Measurements from ENCODE around the gene AP2A2.

AP2A2 gene

DNA sequence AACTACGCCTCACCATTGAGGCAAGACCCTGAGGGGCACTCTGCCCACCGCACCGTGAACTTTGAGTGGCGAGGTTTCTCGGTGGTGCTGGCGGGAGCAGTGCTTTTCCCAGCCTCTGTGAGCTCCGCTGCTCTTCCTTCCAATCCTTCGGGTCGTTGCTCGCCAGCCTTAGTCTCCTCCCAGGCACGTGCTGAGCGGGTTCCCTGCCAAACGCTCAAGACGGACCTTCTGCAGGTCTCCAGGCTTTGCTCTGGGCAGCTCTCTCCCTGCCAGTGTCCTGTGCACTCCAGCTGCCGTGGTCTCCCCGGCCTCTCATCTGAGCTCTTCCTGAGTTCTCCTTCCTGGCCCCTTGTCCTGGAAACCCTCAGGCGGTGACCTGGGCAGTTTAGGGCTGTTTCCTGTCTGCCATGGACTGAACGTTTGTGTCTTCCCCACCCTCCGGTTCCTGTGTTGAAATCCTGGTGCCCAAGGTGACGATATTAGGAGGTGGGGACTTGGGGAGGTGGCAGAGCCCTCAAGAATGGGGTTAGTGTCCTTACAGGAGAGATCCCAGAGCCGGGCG, 122.0 kb downstream of the AP2A2 start:
- no peak for DNase-seq

DNA sequence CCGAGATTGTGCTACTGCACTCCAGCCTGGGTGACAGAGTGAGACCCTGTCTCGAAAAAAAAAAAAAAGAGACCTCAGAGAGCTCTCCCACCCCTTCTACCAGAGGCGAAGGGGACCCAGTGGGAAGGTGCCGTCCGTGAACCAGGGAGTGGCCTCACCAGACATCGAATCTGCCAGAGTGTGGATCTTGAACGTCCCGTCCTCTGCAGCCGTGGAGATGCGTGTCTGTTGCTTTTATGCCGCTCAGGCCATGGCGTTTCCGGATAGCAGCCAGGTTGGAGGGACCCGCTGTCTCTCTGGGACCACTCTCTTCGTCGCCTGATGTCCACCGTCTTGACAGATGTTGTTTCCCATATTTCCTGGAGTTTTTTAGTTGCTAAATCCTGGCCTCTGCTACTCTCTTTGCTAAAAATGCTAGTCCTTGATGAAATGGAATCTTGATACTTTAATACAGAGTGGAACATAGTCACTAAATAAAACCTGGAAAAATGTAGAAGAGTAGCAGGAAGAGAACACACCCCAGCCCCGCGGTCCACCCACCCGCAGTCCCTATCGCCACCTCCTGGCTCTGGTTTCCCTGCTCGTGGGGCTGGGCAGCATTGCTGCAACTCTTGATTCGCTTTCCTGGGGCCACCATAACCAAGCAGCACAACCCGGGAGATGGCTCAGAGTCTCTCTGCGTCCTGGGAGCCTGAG, 122.9 kb downstream of the AP2A2 start:
- peak; percentile 19 for DNase-seq

DNA sequence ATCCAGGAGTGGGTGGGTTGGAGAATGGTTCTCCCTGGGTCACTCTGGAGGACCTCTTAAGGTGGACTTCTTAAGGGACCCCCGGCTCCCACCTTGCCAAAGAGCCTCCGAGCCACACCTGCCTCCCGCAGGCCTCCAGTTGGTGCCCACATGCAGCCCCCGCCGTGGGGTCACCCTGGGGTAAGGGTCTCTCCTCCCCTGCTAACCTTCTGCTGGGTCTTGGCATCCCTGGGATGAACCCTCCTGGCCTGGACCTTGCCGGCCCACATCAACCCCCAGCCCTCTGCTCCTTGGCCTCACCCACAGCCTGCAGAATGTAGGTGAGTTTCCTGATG, 123.4 kb downstream of the AP2A2 start:
- DNase-seq = no peak

DNA sequence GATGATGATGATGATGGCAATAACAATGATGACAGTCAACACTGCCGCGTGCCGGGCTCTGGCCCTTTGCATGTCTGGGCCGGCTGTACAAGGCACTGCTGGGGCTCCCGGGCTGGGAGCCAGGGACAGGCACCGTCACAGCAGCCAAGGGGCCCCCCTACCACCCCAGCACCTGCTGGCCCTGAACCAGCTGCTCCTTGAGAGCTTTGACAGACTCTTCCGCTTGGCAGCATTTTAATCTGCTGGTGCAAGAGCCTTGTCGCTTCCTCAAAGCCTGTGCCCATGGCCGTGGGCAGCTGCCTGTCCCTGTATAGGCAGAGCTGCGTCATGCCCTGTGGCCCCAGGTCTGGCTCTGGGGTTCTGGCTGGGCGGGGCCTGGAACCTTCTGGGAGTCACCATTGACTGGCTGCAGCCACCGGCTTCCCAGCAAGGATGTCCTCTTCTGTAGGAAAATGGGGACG, 123.8 kb downstream of the AP2A2 start:
- no peak for DNase-seq

DNA sequence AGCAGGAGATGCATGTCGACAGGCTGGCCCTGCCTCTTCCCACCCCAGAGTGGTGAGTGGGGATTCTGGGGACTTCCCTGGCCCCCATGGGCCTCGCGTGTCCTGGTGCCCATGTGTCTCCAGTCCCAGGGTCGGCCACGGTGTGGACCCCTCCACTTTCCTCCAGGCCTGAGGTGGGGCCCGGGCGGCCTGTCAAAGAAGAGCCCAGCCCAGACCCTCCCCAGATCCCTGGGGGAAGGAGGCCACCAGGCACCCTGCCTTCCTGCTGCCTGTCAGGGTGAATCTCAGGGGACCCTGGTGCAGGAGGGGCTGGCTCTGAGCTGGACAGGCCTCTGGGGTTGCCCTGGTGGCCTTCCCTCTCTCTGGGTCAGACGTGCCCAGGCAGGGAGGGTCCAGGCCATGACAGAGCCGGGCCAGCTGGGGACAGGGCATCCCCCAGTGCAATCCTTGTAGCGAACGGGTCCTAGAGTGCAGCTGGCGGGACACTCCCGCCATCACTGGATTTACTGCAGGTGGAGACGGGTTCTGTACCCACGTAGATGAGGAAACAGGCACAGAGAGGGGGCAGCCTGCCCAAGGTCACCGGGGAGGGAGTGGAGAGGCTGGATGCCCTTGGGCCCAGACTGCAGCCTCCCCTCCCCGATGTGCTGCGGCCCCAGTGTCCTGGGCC, 124.4 kb downstream of the AP2A2 start:
- peak; percentile 28 for DNase-seq

DNA sequence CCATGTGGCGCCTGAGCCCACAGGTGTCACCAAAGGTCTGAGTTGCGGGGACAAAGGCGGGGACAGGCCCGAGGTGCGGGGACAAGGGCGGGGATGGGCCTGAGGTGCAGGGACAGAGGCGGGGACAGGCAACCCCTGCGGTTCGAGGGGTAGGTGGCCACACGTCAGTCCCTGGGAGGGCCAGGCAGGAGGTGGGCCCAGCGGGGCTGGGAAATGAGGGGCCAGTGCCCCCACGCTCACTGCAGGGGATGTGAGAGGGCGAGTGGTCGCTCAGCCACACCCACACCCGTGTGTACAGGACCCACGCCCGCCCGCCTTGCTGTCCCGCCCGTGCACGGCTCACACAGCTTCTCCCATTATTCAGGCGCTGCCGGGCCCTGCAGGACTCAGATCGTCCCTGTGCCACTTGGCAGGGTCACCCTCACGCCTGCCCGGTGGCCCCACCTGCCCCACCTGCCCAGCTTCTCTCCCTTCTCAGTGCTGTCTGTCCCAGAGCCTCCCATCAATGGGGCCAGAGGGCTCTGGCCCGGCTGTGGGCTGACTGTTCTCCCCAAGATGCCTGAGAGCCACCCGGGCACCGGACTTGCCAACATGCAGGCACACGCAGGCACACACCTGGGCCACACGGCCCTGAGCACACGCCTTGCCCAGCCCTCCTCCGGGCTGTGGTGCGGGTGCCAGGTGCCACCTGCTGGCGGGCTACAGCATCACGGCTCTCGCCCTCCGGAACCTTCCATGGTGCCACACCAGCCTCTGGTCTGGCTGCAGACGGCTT, 125.1 kb downstream of the AP2A2 start:
- DNase-seq = peak; percentile 76

DNA sequence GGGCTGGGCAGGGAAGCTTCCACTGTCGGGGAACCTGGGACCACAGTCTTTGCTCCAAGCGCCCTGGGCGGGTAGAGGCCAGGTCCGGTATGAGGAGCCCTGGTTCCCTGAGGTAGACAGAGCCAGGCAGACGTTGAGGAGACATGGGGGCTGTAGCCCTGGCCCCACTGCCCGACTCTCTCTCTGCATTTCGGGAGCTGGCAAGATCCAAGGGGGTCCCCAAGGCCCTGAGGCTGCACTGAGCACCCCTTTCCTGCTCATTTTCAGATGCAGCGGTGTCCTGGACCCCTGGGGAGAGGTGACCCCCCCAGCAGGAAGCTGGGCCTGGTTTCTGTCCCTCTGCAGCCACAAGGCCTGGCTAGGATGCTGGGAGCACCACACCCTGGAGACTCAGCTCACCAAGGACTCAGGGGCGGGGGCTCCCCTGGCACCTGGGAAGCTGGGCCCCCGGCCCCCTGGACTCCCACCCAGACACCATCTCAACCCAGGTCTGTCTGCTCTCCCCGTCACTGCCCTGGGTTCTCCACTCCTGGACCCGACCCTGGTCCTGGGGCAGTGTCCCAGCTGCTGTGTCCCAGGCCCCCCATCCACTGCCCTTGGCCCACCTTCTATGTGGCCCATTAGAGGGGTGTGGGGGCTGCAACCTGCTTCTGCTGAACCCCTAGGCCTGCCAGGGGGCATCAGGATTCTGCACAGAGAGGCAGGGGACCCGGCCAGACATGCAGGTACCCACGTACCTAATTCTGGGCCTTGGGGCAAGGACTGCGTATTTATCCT, 125.9 kb downstream of the AP2A2 start:
- no peak for DNase-seq

DNA sequence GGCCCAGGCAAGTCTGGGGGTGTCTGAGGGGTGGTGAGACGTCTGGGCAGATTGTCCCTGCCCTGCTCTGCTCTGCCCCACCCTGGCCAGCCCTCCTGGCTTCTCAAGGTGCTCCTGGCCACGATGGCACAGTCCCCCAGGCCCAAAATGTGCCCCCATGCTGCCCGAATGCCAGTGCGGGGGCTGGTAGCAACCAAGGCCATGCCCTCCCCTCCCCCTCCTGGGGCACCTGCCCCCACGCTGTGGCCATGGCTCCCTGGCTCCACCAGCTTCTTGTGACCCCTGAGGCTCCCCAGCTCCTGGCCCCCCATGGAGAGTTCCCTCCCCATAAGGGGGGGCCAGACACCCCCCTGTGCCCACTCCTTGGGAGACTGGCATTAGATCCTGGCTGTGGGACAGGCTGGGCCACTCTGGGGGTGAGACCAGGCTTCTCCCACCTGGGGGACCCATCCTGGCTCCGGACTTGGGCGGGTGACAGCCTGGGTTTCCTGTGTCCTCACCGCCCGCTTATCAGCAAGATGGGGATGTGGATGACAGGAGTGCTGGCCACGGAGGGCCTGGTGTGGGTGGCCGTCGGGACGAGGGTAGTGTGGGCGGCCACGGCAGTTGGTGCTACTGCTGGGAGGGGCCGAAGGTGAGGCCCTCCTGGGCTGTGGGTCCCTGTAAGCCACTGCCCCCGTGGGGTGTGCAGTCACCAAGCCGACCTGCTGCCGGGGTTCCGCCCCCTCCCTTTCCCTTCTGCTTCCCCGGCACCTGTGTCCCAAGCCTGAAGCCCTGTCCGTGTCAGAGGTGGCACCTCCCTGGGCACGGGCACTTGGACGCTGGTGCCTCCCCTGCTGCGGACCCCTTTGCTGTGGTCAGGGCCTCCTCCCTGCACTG, 126.7 kb downstream of the AP2A2 start:
- DNase-seq = peak; percentile 30

DNA sequence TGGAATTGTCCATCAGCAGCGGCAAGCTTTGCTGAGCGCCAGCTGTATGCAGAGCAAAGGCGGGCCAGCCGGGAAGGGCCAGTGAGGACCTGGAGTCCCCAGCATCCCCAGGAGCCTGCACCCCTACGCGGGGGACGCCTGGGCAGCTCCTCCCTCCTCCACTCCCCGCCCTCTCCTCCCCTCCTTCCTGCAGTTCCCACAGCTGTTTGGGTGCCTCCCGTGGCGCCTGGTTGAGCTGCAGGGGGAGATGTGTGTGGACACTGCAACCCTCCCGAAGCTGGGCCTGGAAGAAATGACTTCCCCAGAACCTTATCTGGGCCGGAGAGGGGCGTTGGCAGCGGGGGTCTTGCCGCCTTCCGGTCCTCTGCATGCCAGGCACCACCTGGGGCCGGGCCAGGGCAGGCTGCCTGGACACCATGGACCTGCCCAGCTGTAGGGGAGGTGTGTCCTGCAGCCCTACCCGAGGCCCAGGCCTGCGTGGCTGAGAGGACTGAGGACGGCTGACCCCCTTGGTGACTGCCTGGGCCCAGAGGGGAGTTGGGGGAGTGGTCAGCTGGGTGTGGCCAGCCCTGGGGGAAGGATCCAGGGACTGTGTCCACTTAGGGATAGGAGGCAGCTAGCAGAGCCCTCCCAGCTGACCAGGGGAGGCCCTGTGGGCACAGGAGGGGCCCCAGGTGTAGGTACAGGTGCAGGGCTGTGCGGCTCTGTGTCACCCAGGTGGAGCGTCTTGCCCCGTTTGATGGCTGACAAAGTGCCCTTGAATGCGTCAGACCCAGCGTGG, 127.6 kb downstream of the AP2A2 start:
- DNase-seq = peak; percentile 23

DNA sequence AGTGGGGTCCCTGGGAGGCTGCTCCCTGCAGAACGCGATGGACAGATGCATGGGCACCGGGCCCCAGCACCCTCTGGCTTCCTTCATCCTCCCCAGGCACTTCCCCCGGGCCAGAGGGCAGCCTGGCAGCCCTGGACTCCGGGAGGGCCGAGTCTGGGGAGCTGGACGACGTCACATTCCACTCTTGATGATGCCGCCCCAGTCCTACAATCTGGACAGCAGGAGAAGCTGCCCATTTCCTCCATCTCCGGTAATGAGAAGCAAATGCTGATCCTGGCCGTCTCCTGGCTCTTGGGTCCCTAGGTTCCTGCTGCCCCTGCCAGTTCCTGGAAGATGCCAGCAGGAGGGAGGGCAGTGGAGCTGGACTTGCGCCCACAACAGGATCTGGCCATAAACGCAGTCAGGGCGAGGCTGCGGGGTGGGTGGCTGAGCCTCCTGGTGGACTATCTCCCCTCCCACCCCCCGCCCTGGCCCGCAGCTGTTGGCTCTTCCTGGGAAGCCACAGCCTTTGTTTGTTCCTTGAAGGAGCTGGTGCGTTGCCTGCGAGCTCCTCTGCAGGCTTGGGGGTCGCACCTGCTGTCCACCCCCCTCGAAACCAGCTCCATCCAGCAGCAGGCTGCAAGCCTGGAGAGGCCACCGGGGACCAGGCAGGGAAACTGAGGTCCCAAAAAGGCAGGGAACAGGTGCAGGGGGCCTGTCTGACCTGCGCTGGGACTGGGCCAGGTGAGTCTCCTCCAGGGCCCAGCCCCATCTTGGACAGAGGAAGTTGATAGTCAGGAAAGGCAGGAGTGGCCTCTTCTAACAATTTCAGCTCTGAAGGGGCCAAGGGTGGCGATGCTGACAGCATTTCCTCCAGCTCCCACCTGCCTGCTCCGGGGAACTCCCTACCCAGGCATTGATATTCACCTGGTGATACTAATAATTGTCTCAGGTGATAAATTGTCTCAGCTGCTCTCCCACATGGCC, 128.8 kb downstream of the AP2A2 start:
- peak; percentile 18 for DNase-seq

DNA sequence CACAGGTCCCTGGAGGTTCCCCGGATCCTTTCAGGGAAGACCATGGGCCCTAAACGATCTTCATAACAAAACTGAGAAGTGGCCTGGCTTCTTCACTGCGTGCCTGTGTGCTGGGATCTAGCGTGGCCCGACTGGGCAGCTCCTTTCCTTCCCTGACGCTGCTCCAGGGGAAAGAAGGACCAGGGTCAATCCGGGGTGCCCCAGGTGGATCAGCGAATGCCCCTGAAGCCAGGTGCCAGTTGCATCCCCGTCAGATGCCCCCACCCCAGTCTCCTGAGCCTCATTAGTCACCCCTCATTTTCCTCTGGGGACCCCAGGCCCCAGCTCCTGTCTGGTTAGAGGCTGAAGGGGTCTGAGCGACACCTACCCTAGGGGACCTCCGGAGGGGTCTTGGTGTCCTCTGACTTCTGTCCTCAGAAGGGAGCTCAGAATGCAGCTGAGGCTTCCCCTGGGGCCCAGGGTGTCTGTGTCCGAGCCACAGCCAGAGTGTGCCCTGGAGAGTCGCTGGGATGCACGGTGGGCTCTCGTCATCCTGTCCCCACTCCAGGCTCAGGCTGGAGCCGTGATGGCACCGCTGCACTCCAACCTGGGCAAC, 129.5 kb downstream of the AP2A2 start:
- DNase-seq = no peak

DNA sequence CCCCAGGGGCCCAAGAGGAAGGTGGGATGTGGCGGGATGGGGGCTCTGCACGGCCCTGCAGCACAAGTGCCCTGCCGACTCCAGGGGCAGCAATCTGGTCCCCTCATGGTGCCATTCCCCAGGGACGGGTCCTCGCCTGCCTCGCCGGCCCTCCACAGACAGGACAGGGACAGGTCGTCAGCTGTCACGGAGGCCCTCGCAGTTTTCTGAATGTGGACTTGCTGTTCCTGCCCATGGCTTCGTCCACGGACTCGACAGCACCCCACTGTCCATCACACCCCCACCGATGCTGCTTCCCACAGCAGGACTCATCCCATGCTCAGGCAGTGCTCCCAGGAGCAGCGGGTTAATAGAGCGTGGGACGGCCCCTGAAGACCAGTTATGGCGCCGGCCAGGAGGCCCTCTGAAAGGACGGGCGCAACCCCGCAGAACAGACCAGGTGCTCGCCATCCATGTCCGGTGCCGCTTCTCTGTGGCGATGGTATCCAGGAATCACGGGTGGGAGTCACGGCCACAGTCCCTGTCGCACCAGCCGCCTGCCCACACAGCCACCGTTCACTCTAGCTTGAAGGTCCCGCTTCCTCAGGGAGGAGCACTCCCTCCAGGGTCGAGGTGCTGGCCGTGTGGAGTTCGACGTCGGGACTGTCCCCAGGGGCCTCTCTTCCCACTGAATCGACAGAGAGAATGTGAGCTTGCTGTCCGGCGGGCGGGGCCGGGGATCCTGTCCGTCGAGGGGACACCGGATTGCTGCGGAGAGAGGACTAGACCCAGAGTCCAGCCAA, 130.5 kb downstream of the AP2A2 start:
- peak; percentile 21 for DNase-seq

DNA sequence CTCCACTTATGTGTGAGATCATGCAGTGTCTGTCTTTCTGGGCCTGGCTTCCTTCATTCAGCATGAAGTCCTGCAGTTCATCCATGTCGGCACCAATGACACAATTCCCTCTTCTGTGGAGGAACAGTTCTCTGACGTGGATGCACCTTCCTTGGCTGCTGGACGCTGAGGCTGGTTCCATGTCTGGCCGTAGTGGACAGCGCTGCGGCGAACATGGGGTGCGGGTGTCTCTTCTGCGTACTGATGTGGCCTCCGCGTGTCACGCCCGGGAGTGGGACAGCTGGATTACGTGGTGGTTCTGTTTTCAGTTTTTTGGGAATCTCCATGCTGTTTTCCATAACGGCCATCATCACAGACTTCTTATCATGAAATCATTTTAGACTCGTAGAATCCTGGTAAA, 132.1 kb downstream of the AP2A2 start:
- no peak for DNase-seq

DNA sequence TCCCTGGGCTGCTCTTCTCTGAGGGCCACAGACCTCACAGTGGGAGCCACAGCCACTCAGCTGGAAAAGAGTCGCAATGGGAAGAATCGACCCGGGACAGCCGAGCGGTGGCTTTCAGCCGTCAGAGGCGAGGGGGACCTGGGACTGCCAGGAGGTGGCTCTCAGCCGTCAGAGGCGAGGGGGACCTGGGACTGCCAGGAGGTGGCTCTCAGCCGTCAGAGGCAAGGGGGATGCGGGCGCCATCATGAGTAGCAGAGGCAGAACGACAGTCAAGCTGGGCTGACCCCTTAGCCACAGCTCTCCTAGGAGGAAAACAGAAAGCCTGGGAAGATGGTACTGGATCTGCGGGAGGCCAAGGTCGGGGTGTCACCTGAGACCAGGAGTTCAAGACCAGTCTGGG, 134.1 kb downstream of the AP2A2 start:
- DNase-seq = no peak

DNA sequence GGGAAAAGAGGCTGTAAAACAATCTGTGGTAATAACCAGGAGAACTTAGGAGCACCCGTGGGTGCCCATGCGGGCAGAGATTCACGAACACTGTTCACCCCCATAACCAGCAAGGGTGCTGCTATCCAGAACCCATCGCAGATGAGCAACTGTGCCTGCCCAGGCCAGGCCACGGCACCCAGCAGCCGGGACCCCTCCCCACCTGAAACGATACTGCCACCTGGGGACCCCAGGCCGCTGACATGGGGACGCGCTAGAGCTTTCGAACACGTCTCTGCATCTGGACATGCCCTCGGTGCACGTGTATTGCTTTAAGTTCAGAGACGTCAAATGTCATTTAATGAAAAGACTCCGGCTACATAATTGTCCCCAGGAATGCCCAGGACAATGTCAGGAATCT, 134.7 kb downstream of the AP2A2 start:
- no peak for DNase-seq

DNA sequence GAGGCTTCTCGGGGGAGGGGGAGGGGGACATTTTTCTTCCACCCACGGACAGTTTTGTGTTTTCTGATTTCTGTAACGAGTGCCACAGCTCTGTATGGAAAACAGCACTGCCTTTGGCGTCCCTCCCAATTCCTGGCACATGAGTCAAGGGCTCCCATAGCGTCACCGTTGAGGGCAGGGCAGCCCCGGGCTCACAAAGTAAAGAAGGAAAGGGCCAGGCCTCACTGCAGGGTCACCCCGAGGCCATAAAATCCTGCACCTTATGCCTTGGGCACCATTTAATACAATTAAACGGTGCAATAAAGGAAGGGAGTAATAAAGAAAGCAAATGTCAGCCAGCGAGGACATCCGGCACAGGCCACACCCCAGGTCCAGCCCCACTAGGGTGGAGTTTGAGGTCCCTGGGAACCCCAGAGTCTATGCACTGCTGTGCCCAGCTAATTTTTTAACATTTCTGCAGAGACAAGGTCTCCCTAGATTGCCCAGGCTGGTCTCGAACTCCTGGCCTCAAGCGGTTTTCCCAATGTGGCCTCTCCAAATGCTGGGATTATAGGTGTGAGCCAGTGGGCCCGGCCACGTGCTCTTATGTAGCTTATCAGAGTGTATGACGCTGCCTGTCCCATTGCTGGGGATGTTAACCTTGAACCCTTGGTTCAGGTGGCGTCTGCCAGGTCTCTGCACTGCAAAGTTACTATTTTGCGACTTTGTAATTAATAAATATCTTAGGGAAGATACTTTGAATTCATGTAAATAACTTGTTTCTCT, 135.4 kb downstream of the AP2A2 start:
- DNase-seq = no peak
